Measurements from ENCODE around the gene AUH.

AUH gene

GRCh38 chr9:91336786-91337185 is 24.9 kb downstream of the AUH start:
- DNase-seq, result no peak

- DNase-seq, result no peak
These were observed 27.7 kb downstream of the AUH start for GRCh38 chr9:91334053-91334452.

- no peak for DNase-seq
These were observed 28.2 kb downstream of the AUH start for GRCh38 chr9:91333551-91333950.

GRCh38 chr9:91332546-91333231 is 29.0 kb downstream of the AUH start:
- no peak for DNase-seq

GRCh38 chr9:91331849-91332248 is 29.9 kb downstream of the AUH start:
- no peak for DNase-seq

GRCh38 chr9:91328186-91328585 is 33.5 kb downstream of the AUH start:
- DNase-seq, result no peak

GRCh38 chr9:91321691-91322090 is 40.0 kb downstream of the AUH start:
- DNase-seq, result no peak

- no peak for DNase-seq
These were observed 41.4 kb downstream of the AUH start for GRCh38 chr9:91320299-91320698.

- no peak for DNase-seq
These were observed 45.6 kb downstream of the AUH start for GRCh38 chr9:91316093-91316492.

GRCh38 chr9:91315191-91315590 is 46.5 kb downstream of the AUH start:
- DNase-seq, result no peak

DNA sequence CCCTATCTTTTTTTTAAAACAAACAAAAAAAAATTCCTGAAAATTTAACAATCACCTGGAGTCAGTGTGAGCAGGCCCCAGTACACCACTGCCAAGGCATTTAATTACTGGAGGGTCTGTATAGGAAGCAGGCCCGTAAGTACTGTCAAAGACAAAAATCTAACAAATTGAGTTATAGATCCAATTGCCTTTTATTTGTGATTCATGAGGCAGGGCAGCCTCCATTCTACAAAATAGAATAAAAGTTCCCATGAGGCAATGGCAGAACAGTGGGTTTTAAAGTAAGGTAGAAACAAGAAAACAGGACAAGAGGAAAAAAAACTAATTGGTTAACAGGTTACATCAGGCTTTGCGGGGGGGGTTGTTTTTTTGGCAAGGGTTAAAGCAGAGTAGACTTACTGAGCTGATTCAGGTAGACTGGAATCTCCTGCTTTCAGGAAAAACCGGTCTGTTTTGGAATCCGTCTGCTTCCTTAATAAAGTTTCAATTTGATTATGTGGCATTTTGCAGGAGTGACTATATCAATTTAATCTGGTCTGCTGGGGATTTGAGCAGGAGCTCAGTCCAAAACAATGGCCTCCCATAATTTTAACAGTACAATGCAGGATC is 48.9 kb downstream of the AUH start:
- no peak for DNase-seq

DNA sequence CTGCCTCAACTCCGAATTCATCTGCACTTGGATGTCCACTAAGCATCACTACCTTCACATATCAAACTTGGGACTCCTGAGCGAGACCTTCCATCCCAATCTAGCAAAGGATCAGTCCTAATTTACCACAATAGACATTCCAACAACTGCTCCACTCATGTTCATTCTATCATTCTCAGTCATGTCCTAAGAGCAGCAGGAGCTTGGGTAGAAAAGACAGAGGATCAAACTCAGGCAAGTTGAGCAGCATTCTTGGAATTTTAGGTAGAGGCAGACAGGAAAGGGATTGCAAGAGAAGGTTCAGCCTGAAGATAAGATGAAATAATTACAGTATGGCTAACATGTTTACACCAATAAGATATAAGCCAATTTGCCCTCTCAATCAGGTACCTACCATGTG is 51.7 kb downstream of the AUH start:
- no peak for DNase-seq

GRCh38 chr9:91308191-91308590 is 53.5 kb downstream of the AUH start:
- DNase-seq, result no peak

- no peak for DNase-seq
These were observed 54.4 kb downstream of the AUH start for GRCh38 chr9:91307279-91307678.

- no peak for DNase-seq
These were observed 55.5 kb downstream of the AUH start for GRCh38 chr9:91306296-91306630.

DNA sequence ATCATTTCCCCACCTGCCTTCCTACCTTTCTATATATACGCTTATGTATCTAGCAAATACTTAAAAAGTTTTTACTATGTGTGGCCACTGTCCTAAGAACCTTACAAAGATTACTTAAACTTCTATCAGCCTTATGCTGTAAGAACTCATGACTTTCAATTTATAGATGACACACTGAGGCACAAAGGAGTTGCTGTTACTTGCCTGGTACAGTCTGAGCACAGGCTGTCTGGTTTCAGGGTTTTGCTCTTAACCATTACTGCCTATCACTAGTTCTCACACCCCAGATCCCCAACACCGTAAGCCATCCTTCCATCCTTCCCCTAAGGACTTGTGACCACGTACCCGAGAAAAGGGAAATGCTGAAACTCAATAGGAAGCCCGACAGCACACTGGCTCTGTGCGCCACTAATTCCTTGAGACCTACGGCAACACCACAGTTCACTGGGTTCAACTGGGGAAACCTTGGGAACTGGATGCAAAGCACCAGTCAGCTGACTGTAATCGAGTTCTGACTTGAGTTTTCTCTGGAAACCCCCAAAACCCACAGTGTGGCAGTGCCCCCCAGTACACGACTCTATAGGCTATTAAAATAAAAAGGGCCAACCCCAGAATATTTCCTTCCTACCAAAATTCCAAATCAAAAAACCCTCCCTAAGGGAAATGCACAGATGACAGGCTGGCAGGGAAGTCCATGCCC is 56.0 kb downstream of the AUH start:
- no peak for DNase-seq

DNA sequence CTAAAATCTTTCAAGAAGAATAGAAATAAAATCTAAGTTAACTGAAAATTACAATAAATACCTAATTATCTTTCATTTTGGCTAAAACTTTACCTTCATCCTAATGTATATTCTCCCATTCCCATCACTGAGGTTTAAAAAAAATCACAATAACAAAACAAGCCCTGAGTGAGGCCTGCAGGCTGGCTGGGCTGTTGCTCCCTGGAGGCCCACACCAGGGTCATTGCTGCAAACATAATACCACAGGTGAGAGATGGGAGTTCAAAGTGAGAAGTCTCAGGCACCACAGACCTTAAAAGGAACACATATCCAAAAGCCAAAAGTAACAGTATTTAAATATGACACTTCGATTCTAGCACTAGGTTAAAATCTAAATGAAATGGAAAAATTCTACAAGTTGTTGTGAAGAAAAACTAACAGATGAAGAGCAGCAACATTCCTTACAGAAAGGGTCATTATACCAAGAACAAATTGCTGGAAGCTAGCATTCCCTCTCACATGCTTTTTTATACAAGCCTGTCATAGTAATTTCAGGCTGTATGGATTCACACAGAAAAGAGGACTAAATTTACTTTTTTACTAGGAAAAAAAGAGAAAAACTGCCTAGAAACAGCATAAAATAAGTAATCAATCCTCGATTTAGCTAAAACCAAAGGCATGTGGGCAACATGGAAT is 57.8 kb downstream of the AUH start:
- DNase-seq, result no peak

DNA sequence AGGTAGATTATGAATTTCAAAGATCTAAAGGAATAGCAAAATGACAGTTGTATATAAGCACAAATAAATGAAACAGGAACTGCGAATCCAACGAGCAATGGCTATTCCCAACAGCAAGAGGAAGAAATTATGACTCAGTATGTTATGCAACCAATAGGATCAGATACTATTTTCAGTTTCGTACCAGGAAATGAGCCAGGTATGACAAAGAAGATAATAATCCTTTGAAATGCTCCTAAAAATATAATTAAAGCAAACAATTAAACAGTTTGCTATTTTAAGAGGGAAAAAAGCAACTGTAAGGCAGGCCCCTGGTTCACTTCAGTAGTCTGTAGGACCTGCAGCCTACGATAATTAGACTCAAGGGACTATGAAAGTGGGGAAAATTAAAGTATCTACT is 58.9 kb downstream of the AUH start:
- DNase-seq, result no peak

DNA sequence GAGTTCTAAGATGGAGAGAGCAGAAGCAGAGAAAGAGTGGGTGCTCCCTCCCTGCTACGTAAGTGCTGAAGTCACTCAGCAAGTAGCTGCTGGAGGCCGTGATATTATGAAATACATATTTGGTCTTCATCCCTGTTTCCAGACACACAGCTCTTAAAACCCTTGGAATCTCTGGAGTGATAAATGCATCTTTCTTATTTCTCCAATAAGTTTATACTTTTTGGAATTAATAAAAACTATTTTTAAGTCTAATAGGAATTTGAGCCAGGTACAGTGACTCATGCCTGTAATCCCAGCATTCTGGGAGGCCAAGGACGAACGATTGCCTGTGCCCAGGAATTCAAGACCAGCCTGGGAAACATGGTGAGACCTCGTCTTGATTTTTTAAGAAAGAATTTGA is 60.6 kb downstream of the AUH start:
- DNase-seq, result no peak

GRCh38 chr9:91298311-91298710 is 63.4 kb downstream of the AUH start:
- no peak for DNase-seq

- no peak for DNase-seq
These were observed 64.4 kb downstream of the AUH start for GRCh38 chr9:91297306-91297705.

DNA sequence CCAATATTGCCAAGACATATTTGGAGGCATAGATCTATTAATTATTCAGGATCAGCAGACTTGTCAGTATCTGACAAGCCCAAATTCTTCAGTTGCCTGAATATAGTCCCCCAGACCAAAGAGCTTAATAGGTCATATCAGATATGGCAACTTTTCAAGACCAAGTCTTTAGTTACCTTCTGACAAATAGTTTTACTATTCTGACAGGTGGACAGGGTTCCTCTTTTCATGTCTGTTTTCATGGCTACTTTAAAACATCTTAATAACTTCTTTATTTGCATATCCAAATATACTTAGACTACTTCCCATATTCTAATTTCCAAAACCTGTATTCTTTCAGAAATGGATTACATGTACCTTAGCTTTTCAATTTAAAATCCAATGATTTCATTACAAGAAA is 65.4 kb downstream of the AUH start:
- DNase-seq, result no peak

GRCh38 chr9:91295357-91295756 is 66.4 kb downstream of the AUH start:
- no peak for DNase-seq

GRCh38 chr9:91291866-91292265 is 69.9 kb downstream of the AUH start:
- DNase-seq, result no peak

All from stimulated activated CD4-positive, alpha-beta T cell treated with anti-CD3 and anti-CD28 coated beads, Interleukin-4, amount 100 ng/mL, for 1 hour (primary cell).